DMS53 (cell line): ENCODE data around the gene HDLBP.

Experiments used
- DNase-seq: peaks from one replicate; lab custom pipeline; 2025; lab: John Stamatoyannopoulos, UW

The HDLBP gene

GRCh38 chr2:241315093-241315878, at the start of gene HDLBP:
Gene HDLBP, minus strand, starts transcription at chr2:241315672. Its CDS starts 48,803 bp downstream, at chr2:241266869.
- DNase-seq: peak; percentile 98

DNA sequence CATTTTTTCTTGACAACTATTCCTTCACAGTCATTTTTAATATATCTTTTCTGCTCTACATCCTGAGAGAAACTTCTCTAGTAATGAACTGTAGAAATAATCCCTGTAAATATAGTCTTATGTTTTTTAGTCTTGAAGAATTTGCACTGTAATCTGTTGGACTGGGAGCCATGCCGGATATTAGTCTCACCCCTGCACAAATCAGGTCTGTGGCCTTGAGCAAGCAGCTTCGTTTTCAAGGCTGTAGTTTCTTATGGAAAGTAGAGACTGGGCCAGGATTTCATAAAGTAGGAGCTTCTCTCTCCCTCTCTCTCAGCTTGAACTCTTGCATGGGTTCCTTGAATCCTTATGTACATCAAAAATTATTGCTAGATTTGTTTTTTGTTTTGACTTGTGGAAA, 49.3 kb upstream of the HDLBP start:
- DNase-seq: no peak

- peak; percentile 27 for DNase-seq
These were observed 48.0 kb upstream of the HDLBP start for GRCh38 chr2:241363426-241363825.

GRCh38 chr2:241359481-241360045, 44.1 kb upstream of the HDLBP start:
- DNase-seq: no peak

- no peak for DNase-seq
These were observed 43.0 kb upstream of the HDLBP start for GRCh38 chr2:241358470-241358869.

GRCh38 chr2:241357531-241357930, 42.1 kb upstream of the HDLBP start:
- no peak for DNase-seq

GRCh38 chr2:241356871-241357260, 41.4 kb upstream of the HDLBP start:
- peak; percentile 33 for DNase-seq

DNA sequence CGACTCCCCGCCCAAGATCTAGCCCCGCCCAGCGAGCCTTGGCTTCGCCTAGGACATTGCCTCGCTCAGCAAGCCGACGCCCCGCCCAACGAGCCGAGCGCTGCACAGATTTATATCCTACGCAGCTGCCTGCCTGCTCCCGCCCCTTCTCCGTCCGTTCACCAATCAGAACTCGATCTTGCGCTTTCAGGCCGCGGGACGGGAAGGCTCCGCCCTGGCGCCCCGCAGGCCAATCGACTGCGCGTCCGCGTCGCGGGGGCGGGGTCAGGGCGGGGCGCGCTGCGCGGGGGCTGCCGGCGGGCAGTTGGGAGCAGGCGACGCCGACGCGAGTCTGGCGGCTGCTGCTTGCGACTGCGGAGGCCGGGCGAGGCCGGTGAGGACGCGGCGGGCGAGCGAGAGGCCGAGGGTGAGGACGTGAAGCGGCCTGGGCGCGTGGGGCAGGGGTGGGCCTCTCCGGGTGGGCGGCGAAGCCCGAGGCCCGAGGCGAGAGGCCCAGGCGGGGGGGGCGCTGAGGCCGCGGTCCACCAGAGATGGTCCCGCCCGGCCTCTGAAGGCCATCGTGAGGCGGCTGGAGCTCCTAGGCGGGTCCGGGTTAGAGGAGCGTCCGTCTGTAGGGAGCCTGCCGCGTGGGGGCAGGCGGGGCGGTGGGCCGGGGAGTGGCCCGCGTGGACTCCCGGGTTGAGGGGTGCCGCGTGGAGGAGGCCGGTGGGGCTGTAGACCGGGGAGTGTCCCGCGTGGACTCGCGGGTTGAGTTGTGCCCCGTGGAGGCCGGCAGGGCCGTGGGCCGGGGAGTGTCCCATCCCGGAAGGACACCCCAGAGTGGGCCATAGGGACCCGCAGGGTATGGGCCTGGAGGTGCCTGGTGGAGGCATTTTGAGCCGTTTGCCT, 40.8 kb upstream of the HDLBP start, which contains the start of gene FARP2:
FARP2 (plus strand) TSS at position 303 of the 888 bp plus-strand sequence. CDS start 16,823 bp downstream, outside the sequence.
- DNase-seq: peak; percentile 98

GRCh38 chr2:241354668-241355658, 39.5 kb upstream of the HDLBP start:
- DNase-seq: peak; percentile 93

- peak; percentile 81 for DNase-seq
These were observed 36.8 kb upstream of the HDLBP start for GRCh38 chr2:241352227-241352626.

GRCh38 chr2:241351640-241352031, 36.2 kb upstream of the HDLBP start:
- DNase-seq: peak; percentile 88

GRCh38 chr2:241350878-241351639, 35.6 kb upstream of the HDLBP start:
- peak; percentile 89 for DNase-seq

DNA sequence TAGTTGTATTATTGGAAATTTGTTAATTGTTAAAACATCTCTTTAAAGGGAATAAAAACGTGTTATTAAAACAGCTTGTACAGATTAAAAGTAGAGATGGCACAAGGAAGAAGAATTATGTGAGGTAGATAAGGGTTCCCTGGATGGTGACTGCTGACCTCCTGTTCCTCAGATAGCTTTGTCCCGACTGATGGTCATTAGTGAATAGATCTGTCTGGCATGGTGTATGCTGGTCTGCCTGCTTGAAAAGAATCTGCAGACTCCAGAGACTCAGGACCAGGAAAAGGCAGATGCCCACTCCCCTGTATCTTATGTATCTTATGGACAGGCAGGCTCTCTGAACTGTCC, 35.0 kb upstream of the HDLBP start:
- no peak for DNase-seq

DNA sequence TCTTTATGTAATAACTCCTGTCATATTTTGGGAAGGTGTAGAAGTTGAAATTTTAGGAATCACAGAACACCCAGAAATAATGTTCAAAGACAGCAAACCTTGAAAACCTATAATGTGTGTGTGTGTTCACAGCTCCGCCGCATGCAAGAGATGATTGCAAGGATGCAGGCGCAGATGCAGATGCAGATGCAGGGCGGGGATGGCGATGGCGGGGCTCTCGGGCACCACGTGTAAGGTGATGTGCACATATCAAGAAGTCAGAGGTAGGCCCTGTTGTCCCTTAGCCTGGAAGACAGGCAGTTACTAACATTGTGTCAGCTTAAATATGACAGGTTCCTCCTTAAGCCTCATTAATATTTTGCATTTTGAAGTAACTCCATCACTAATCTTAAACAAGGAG, 34.5 kb upstream of the HDLBP start:
- DNase-seq: no peak

GRCh38 chr2:241344925-241345651, 29.6 kb upstream of the HDLBP start:
- DNase-seq: no peak

- DNase-seq: no peak
These were observed 25.2 kb upstream of the HDLBP start for GRCh38 chr2:241340631-241341163.

DNA sequence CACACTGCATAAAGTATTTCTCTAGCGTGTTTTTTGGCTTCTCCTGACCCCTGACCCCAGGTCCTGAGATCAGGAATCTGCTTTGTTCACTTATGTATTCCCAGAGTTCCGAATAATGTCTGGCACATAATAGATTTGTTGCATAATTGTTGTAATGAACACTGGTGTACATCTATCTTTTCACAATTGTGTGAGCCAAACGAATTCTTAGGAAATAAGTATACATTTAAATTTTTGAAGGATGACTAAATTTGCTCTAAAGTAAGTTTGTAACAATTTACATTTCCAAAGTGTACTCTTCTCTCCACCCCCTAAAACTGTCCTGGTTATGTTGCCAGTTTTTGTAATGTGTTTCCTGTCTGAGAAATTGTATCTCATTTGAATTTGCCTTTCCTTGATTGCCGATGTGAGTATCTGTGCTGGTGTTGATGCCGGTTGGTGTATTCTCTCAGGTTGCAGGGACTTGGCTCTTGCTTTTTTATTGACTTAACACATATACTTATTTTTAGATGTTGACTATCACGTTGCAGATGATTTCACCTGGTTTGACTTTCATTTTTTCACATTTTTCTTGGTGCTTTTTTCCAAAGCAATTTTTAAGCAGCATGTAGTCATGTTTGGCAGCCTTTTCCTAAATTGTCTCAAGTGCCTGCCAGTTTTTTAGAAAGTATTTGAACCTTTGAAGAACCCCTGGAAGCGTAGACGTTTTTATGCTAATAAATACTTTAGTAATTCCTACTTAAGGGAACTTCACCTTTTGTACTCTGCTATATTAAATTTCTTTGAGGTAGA, 24.6 kb upstream of the HDLBP start:
- DNase-seq: no peak

DNA sequence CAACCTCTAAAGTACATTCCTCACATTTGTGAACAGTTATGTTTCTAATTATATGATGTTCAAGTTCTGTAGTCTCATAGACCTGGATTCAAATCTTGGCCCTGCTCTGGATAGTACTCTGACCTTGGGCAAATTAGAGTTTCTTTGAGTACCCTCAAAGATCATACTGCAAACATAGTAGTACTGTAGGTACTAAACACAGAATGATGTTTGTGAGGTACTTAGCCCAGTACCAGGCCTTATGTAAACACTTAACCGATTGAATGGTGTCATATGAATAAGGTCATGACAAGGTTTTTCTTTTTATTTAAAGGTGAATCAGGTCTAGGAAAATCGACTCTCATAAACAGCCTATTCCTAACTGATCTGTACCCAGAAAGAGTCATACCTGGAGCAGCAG, 19.3 kb upstream of the HDLBP start:
- DNase-seq: peak; percentile 76

- no peak for DNase-seq
These were observed 15.1 kb upstream of the HDLBP start for GRCh38 chr2:241330616-241330981.
